H7 (cell line): ENCODE data around the gene ADIG. TPM values are rescaled to one million over a fixed set of nuclear protein-coding genes. Genes with fewer than 3 reads are reported as not detected.

ENCODE experiments used
- DNase-seq: peaks from one replicate; pipeline ENCODE4 v3.0.0; 2012
- H3K27me3 ChIP-seq: 2 replicates; pipeline ENCODE4 v1.6.0; 2011; ENCODE audit warnings: mild to moderate bottlenecking, low read length; ENCODE audit not compliant: control insufficient read depth, insufficient read depth
- H3K36me3 ChIP-seq: replicated peaks from 2 replicates; pipeline ENCODE4 v1.5.1; 2011; ENCODE audit warnings: low read length; ENCODE audit not compliant: control insufficient read depth, insufficient read depth
- H3K4me3 ChIP-seq: 2 replicates; pipeline ENCODE4 v1.5.1; 2011; ENCODE audit warnings: low read depth, mild to moderate bottlenecking, control low read depth, low read length, moderate library complexity; ENCODE audit not compliant: insufficient read depth
- total RNA-seq: library from RNA; depleted of rRNA; stranded (reverse); fragments of >200 nt; shearing (Covaris generic); gene quantifications from 2 replicates; pipeline ENCODE4 v1.2.3, GENCODE V29; 2014

The ADIG gene
- total RNA-seq, 1 experiment from 2014 or later, result not detected

GRCh38 chr20:38558596-38559360 is 22.2 kb upstream of the ADIG start:
- peaks cover 5% of the 10 kb centered on the region for H3K36me3 ChIP-seq

GRCh38 chr20:38559764-38560163 is 21.2 kb upstream of the ADIG start:
- Histone ChIP-seq H3K27me3 (no peaks in the 10 kb centered on the region), H3K36me3 (peaks cover 5% of the 10 kb centered on the region), H3K4me3 (no peak overlapping the region)
- no peak for DNase-seq

More at GRCh38 chr20:38558596-38559360, 22.2 kb upstream of the ADIG start:
- no peaks in the 10 kb centered on the region for H3K27me3 ChIP-seq
- no peak overlapping the region for H3K4me3 ChIP-seq
- DNase-seq, result no peak

- H3K27me3 ChIP-seq, result no peaks in the 10 kb centered on the region
- DNase-seq, result no peak
- H3K4me3 ChIP-seq, result no peak overlapping the region
- peaks cover 2% of the 10 kb centered on the region; the same call in 1 of the 2 replicates for H3K36me3 ChIP-seq
Observed at GRCh38 chr20:38563802-38564431, 17.1 kb upstream of the ADIG start.

- no peak for DNase-seq
- Histone ChIP-seq H3K27me3 (no peaks in the 10 kb centered on the region), H3K4me3 (no peak overlapping the region), H3K36me3 (peaks cover 2% of the 10 kb centered on the region; the same call in 1 of the 2 replicates)
Observed at GRCh38 chr20:38564680-38565079, 16.3 kb upstream of the ADIG start.

GRCh38 chr20:38566036-38566598 is 14.9 kb upstream of the ADIG start:
- Histone ChIP-seq H3K4me3 (no peak overlapping the region), H3K36me3 (peaks cover 2% of the 10 kb centered on the region; the same call in 1 of the 2 replicates), H3K27me3 (no peaks in the 10 kb centered on the region)
- no peak for DNase-seq

- no peaks in the 10 kb centered on the region; the same call in none of the 2 replicates for H3K36me3 ChIP-seq
- no peak for DNase-seq
- H3K27me3 ChIP-seq, result no peaks in the 10 kb centered on the region
- no peak overlapping the region for H3K4me3 ChIP-seq
Observed at GRCh38 chr20:38569747-38570525, 11.1 kb upstream of the ADIG start.

- no peaks in the 10 kb centered on the region for H3K27me3 ChIP-seq
- no peak overlapping the region for H3K4me3 ChIP-seq
- DNase-seq, result no peak
- peaks cover 2% of the 10 kb centered on the region for H3K36me3 ChIP-seq
Observed at GRCh38 chr20:38573413-38573812, 7.6 kb upstream of the ADIG start.

GRCh38 chr20:38579219-38579910 is 1.6 kb upstream of the ADIG start:
- DNase-seq, result no peak

GRCh38 chr20:38579921-38580320 is 1.1 kb upstream of the ADIG start:
- no peak for DNase-seq
- Histone ChIP-seq H3K36me3 (peaks cover 2% of the 10 kb centered on the region), H3K27me3 (no peaks in the 10 kb centered on the region), H3K4me3 (no peak overlapping the region)

More at GRCh38 chr20:38579219-38579910, 1.6 kb upstream of the ADIG start:
- Histone ChIP-seq H3K27me3 (no peaks in the 10 kb centered on the region), H3K36me3 (peaks cover 2% of the 10 kb centered on the region), H3K4me3 (no peak overlapping the region)

- Histone ChIP-seq H3K36me3 (no peaks in the 10 kb centered on the region), H3K4me3 (no peak overlapping the region), H3K27me3 (no peaks in the 10 kb centered on the region)
- no peak for DNase-seq
Observed at GRCh38 chr20:38581830-38582358, 897 bp downstream of the ADIG start.

GRCh38 chr20:38583306-38583705 is 2.3 kb downstream of the ADIG start:
- Histone ChIP-seq H3K4me3 (no peak overlapping the region), H3K27me3 (no peaks in the 10 kb centered on the region), H3K36me3 (no peaks in the 10 kb centered on the region)
- no peak for DNase-seq

- no peaks in the 10 kb centered on the region for H3K36me3 ChIP-seq
- H3K4me3 ChIP-seq, result no peak overlapping the region
- no peak for DNase-seq
- H3K27me3 ChIP-seq, result no peaks in the 10 kb centered on the region
Observed at GRCh38 chr20:38584099-38584763, 3.2 kb downstream of the ADIG start.

- no peak overlapping the region for H3K4me3 ChIP-seq
- no peak for DNase-seq
- no peaks in the 10 kb centered on the region for H3K36me3 ChIP-seq
- no peaks in the 10 kb centered on the region for H3K27me3 ChIP-seq
Observed at GRCh38 chr20:38585404-38586180, 4.6 kb downstream of the ADIG start.
